Lower lobe of right lung (tissue), 2 donors: Measurements from ENCODE around the gene MAPKBP1. TPM values are rescaled to one million over a fixed set of nuclear protein-coding genes. Genes with fewer than 3 reads are reported as not detected.
A peak's percentile ranks its signal among the peaks of the same experiment; 100 is the strongest.

ENCODE experiments used
- ATAC-seq, 2 donors: fragments of 200-7000 bp; cut with Tn5 transposase; one replicate each; pipeline ENCODE4 v1.9.1; 2020 to 2022; ENCODE audit warnings: mild to moderate bottlenecking in 2 of 2, moderate library complexity in 2 of 2
- DNase-seq: peaks from one replicate; pipeline ENCODE4 v3.0.0-alpha.2; 2020
- H3K27ac ChIP-seq: fragments of 200-600 bp; one replicate; pipeline ENCODE4 v1.8.0; 2022
- H3K27me3 ChIP-seq: fragments of 200-600 bp; one replicate; pipeline ENCODE4 v1.8.0; 2022; ENCODE audit warnings: low read depth
- H3K36me3 ChIP-seq: fragments of 200-600 bp; one replicate; pipeline ENCODE4 v1.8.0; 2022; ENCODE audit warnings: mild to moderate bottlenecking
- H3K4me1 ChIP-seq: fragments of 200-600 bp; one replicate; pipeline ENCODE4 v1.8.0; 2022
- H3K4me3 ChIP-seq: fragments of 200-600 bp; one replicate; pipeline ENCODE4 v1.8.0; 2022; ENCODE audit warnings: mild to moderate bottlenecking
- H3K9me3 ChIP-seq: fragments of 200-600 bp; one replicate; pipeline ENCODE4 v1.8.0; 2022
- intact Hi-C: fragments of 100-400 bp; cut with DNase I; formaldehyde crosslinking; loops from one replicate; pipeline ENCODE4 v1.11.0; 2022
- total RNA-seq: library from RNA; stranded (reverse); fragmentation: NEBNext Ultra II Directional; extraction: Animal tissue kit (Norgen Biotek cat#: 25700); gene quantifications from one replicate; pipeline ENCODE4 v1.2.1, GENCODE V29; 2021
- TF ChIP-seq, protein P1 (sequence below): fragments of 200-600 bp; IDR thresholded peaks from one replicate; pipeline ENCODE4 v1.8.0; 2022; ENCODE audit warnings: antibody characterized with exemption, mild to moderate bottlenecking
- donor health status: DM: no; HTN: yes; CAD: no; lungs with severe emphysema.

MAPKBP1 gene
- total RNA-seq, 1 donor from 2014 or later, result 17.0 TPM

DNA sequence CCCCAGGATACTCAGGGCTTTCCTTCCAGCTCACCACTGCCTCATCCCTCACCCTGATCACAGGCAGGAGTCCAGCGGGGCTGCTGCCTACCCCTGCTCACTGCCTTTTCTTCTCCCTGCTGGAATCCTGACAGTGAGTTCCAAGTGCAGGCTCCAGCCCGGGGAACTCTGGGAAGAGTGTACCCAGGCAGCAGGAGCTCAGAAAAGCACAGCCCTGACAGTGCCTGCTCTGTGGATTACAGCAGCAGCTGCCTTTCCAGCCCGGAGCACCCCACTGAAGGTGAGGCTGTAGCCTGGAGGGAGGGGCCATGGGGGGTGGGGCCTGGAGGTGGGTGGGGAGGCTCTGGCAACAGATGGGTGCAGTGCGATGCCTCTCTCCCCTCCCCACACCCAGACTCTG is 47.5 kb downstream of the MAPKBP1 start:
- ATAC-seq, result no peak
- H3K4me3 ChIP-seq, result no peak overlapping the region
- TF ChIP-seq, protein P1, sequence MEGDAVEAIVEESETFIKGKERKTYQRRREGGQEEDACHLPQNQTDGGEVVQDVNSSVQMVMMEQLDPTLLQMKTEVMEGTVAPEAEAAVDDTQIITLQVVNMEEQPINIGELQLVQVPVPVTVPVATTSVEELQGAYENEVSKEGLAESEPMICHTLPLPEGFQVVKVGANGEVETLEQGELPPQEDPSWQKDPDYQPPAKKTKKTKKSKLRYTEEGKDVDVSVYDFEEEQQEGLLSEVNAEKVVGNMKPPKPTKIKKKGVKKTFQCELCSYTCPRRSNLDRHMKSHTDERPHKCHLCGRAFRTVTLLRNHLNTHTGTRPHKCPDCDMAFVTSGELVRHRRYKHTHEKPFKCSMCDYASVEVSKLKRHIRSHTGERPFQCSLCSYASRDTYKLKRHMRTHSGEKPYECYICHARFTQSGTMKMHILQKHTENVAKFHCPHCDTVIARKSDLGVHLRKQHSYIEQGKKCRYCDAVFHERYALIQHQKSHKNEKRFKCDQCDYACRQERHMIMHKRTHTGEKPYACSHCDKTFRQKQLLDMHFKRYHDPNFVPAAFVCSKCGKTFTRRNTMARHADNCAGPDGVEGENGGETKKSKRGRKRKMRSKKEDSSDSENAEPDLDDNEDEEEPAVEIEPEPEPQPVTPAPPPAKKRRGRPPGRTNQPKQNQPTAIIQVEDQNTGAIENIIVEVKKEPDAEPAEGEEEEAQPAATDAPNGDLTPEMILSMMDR, result no peak
- no peaks in the 10 kb centered on the region for H3K4me1 ChIP-seq
- peaks cover 88% of the 10 kb centered on the region for H3K36me3 ChIP-seq
- no peak for DNase-seq
- H3K27ac ChIP-seq, result no peak overlapping the region
- H3K9me3 ChIP-seq, result no peaks in the 10 kb centered on the region
- intact Hi-C loops, result no loop called here
- no peaks in the 10 kb centered on the region for H3K27me3 ChIP-seq

DNA sequence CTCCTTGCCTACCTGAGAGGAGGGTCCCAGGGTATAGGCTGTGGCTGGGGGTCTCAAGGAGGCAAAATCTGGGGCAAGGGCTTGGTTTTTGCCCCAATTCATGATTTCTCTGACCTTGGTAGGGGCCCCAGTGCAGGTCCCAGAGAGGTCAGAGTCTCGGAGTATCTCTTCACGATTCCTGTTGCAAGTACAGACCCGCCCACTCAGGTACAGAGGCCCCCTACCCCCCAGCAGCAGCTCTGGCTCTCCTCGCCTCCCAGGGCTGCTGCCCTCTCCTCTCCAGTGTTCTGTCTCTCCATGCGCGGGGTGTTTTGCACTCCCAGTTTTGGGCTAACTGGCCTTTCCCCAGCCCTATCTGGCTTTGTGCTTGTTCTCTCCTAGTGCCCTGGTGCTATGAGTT is 48.2 kb downstream of the MAPKBP1 start:
- Histone ChIP-seq H3K27me3 (no peaks in the 10 kb centered on the region), H3K4me1 (peaks cover 4% of the 10 kb centered on the region), H3K4me3 (no peak overlapping the region), H3K27ac (no peak overlapping the region), H3K36me3 (peaks cover 82% of the 10 kb centered on the region), H3K9me3 (no peaks in the 10 kb centered on the region)
- no peak for ATAC-seq
- intact Hi-C loops, result no loop called here
- DNase-seq, result no peak
- TF ChIP-seq, protein P1, result no peak

DNA sequence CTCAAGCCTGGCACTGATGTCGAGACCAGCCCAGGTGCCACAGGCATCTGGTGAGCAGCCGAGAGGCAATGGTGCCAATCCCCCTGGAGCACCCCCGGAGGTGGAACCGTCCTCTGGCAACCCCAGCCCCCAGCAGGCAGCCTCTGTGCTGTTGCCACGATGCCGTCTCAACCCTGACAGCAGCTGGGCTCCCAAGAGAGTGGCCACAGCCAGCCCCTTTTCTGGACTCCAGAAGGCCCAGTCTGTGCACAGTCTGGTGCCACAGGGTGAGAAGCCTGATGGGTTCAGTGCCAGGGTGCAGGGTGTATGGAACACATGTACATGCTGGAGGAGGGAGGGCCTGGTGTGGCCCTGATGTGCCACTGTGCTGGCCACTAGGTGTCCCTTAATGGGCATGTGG is 48.7 kb downstream of the MAPKBP1 start:
- Histone ChIP-seq H3K36me3 (peaks cover 77% of the 10 kb centered on the region), H3K4me3 (no peak overlapping the region), H3K27ac (no peak overlapping the region), H3K27me3 (no peaks in the 10 kb centered on the region), H3K4me1 (peaks cover 6% of the 10 kb centered on the region), H3K9me3 (no peaks in the 10 kb centered on the region)
- intact Hi-C loops, result no loop called here
- ATAC-seq, result no peak
- DNase-seq, result no peak
- TF ChIP-seq, protein P1, result no peak

DNA sequence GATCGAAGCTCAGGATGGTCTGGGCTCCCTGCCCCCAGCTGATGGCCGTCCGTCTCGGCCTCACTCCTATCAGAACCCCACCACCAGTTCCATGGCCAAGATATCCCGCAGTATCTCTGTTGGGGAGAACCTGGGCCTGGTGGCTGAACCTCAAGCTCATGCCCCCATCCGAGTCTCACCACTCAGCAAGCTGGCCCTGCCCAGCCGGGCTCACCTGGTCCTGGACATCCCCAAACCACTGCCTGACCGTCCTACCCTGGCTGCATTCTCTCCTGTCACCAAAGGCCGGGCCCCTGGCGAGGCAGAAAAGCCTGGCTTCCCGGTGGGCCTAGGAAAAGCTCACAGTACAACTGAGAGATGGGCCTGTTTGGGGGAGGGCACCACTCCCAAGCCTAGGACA is 49.2 kb downstream of the MAPKBP1 start:
- Histone ChIP-seq H3K27me3 (no peaks in the 10 kb centered on the region), H3K36me3 (peaks cover 71% of the 10 kb centered on the region), H3K4me3 (no peak overlapping the region), H3K4me1 (peaks cover 6% of the 10 kb centered on the region), H3K9me3 (no peaks in the 10 kb centered on the region), H3K27ac (no peak overlapping the region)
- peak; percentile 28 for DNase-seq
- ATAC-seq, result no peak
- intact Hi-C loops, result no loop called here
- TF ChIP-seq, protein P1, result no peak

DNA sequence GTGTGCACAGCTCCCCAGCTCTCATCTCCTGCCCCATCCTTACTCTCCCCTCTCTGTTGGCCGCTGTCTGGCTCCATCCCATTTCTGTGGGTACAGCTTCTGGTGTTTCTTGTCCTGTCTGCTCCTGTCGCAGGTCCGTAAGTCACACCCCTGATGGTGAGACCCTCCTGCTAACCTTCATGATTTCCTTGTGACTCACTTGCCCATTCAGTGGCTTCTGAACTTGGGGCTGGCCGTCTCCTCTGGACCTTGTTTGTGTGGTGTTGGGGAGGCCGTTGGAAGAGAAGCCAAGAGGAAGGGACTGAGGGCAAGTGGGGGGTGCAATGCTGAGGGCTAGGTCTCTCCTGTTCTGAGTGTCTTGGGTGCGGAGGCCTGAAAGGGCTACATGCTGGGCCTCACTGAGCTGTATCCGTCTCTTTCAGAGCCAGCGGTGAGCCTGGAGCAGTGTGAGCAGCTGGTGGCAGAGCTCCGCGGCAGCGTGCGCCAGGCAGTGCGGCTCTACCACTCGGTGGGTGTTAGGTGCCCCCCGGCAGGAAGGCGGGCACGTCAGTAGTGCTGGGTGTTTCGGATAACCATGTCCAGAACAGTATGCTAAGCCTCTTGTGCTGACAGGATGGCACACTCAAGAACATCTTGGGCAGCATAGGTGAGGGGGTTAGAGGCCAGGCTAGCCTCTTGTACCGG is 49.9 kb downstream of the MAPKBP1 start:
- H3K4me1 ChIP-seq, result peaks cover 13% of the 10 kb centered on the region
- H3K9me3 ChIP-seq, result no peaks in the 10 kb centered on the region
- no peak overlapping the region for H3K27ac ChIP-seq
- TF ChIP-seq, protein P1, result no peak
- peak; percentile 44 for DNase-seq
- ATAC-seq, result no peak
- no peak overlapping the region for H3K4me3 ChIP-seq
- H3K27me3 ChIP-seq, result no peaks in the 10 kb centered on the region
- peaks cover 64% of the 10 kb centered on the region for H3K36me3 ChIP-seq
- intact Hi-C loops, result no loop called here
